HEK293 (cell line): ENCODE measurements around the gene ALAD.

ENCODE experiments used
- FEZF1 ChIP-seq: fragments of 450-650 bp; formaldehyde crosslinking; IDR thresholded peaks from 2 replicates; pipeline ENCODE4 v1.5.1; 2016; ENCODE audit warnings: missing biosample characterization, missing genetic modification characterization
- GLI2 ChIP-seq: fragments of 450-650 bp; formaldehyde crosslinking; IDR thresholded peaks from 2 replicates; pipeline ENCODE4; 2017; ENCODE audit warnings: missing biosample characterization, missing genetic modification characterization, low read depth, borderline replicate concordance
- KLF1 ChIP-seq: fragments of 450-650 bp; formaldehyde crosslinking; IDR thresholded peaks from 2 replicates; pipeline ENCODE4 v1.5.1; 2016; ENCODE audit warnings: missing biosample characterization, missing genetic modification characterization
- KLF8 ChIP-seq: fragments of 450-650 bp; formaldehyde crosslinking; IDR thresholded peaks from 2 replicates; pipeline ENCODE4 v1.5.1; 2016; ENCODE audit warnings: missing biosample characterization, missing genetic modification characterization
- MZF1 ChIP-seq: fragments of 450-650 bp; formaldehyde crosslinking; IDR thresholded peaks from 2 replicates; pipeline ENCODE4 v1.5.1; 2017; ENCODE audit warnings: missing biosample characterization, missing genetic modification characterization, borderline replicate concordance
- RBAK ChIP-seq: fragments of 450-650 bp; formaldehyde crosslinking; IDR thresholded peaks from 2 replicates; pipeline ENCODE4 v1.5.1; 2016; ENCODE audit warnings: missing biosample characterization, missing genetic modification characterization
- REST ChIP-seq: fragments of 450-650 bp; formaldehyde crosslinking; IDR thresholded peaks from 2 replicates; pipeline ENCODE4 v1.5.1; 2016; ENCODE audit warnings: missing biosample characterization, missing genetic modification characterization
- SETDB1 ChIP-seq: IDR thresholded peaks from one replicate; pipeline ENCODE4 v1.6.1; 2017; ENCODE audit warnings: mild to moderate bottlenecking, low read length, moderate library complexity, mixed read lengths; ENCODE audit not compliant: insufficient read length
- YY1 ChIP-seq: fragments of 450-650 bp; formaldehyde crosslinking; IDR thresholded peaks from 2 replicates; pipeline ENCODE4 v1.5.1; 2018; ENCODE audit warnings: missing biosample characterization, missing genetic modification characterization
- ZBTB7A ChIP-seq: fragments of 450-650 bp; formaldehyde crosslinking; IDR thresholded peaks from 2 replicates; pipeline ENCODE4 v1.5.1; 2016; ENCODE audit warnings: low read depth, missing biosample characterization, missing genetic modification characterization
- ZNF16 ChIP-seq: fragments of 450-650 bp; formaldehyde crosslinking; IDR thresholded peaks from 2 replicates; pipeline ENCODE4 v1.5.1; 2016; ENCODE audit warnings: low read depth, missing biosample characterization, missing genetic modification characterization
- ZNF2 ChIP-seq: fragments of 450-650 bp; formaldehyde crosslinking; IDR thresholded peaks from 2 replicates; pipeline ENCODE4 v1.5.1; 2016; ENCODE audit warnings: missing biosample characterization, missing genetic modification characterization
- ZNF37A ChIP-seq: fragments of 450-650 bp; IDR thresholded peaks from 2 replicates; pipeline ENCODE4 v1.5.1; 2018; ENCODE audit warnings: missing biosample characterization, missing genetic modification characterization
- ZNF423 ChIP-seq: fragments of 450-650 bp; formaldehyde crosslinking; IDR thresholded peaks from 2 replicates; pipeline ENCODE4 v1.5.1; 2016; ENCODE audit warnings: missing biosample characterization, missing genetic modification characterization
- ZNF473 ChIP-seq: fragments of 450-650 bp; formaldehyde crosslinking; IDR thresholded peaks from 2 replicates; pipeline ENCODE4 v1.5.1; 2017; ENCODE audit warnings: missing biosample characterization, missing genetic modification characterization
- ZNF521 ChIP-seq: fragments of 450-650 bp; formaldehyde crosslinking; IDR thresholded peaks from 2 replicates; pipeline ENCODE4 v1.5.1; 2017; ENCODE audit warnings: missing biosample characterization, mild to moderate bottlenecking, missing genetic modification characterization
- ZNF530 ChIP-seq: fragments of 450-650 bp; formaldehyde crosslinking; IDR thresholded peaks from 2 replicates; pipeline ENCODE4 v1.5.1; 2016; ENCODE audit warnings: low read depth, missing biosample characterization, missing genetic modification characterization
- ZNF621 ChIP-seq: fragments of 450-650 bp; formaldehyde crosslinking; IDR thresholded peaks from 2 replicates; pipeline ENCODE4 v1.5.1; 2017; ENCODE audit warnings: missing biosample characterization, missing genetic modification characterization
- ZNF623 ChIP-seq: fragments of 450-650 bp; formaldehyde crosslinking; IDR thresholded peaks from 2 replicates; pipeline ENCODE4 v1.5.1; 2016; ENCODE audit warnings: missing biosample characterization, missing genetic modification characterization
- ZNF626 ChIP-seq: fragments of 450-650 bp; sonication (Bioruptor Pico); formaldehyde crosslinking; IDR thresholded peaks from 2 replicates; pipeline ENCODE4 v1.5.1; 2018; ENCODE audit warnings: missing biosample characterization, missing genetic modification characterization, inconsistent platforms
- ZNF654 ChIP-seq: fragments of 450-650 bp; formaldehyde crosslinking; IDR thresholded peaks from 2 replicates; pipeline ENCODE4 v1.5.1; 2016; ENCODE audit warnings: low read depth, missing biosample characterization, missing genetic modification characterization
- ZNF658 ChIP-seq: fragments of 450-650 bp; formaldehyde crosslinking; IDR thresholded peaks from 2 replicates; pipeline ENCODE4; 2016; ENCODE audit warnings: missing biosample characterization, missing genetic modification characterization
- ZNF670 ChIP-seq: fragments of 450-650 bp; formaldehyde crosslinking; IDR thresholded peaks from 2 replicates; pipeline ENCODE4 v1.5.1; 2016; ENCODE audit warnings: missing biosample characterization, missing genetic modification characterization, low read depth
- ZNF76 ChIP-seq: fragments of 450-650 bp; formaldehyde crosslinking; IDR thresholded peaks from 2 replicates; pipeline ENCODE4; 2016; ENCODE audit warnings: low read depth, missing biosample characterization, missing genetic modification characterization, borderline replicate concordance
- ZNF777 ChIP-seq: fragments of 450-650 bp; formaldehyde crosslinking; IDR thresholded peaks from 2 replicates; pipeline ENCODE4 v1.5.1; 2017; ENCODE audit warnings: missing biosample characterization, missing genetic modification characterization, borderline replicate concordance
- ZNF837 ChIP-seq: fragments of 450-650 bp; formaldehyde crosslinking; IDR thresholded peaks from 2 replicates; pipeline ENCODE4 v1.5.1; 2016; ENCODE audit warnings: missing biosample characterization, missing genetic modification characterization
- ZSCAN5A ChIP-seq: fragments of 450-650 bp; formaldehyde crosslinking; IDR thresholded peaks from 2 replicates; pipeline ENCODE4 v1.5.1; 2016; ENCODE audit warnings: missing biosample characterization, missing genetic modification characterization
- TF ChIP-seq, protein P1 (sequence below): fragments of 450-650 bp; formaldehyde crosslinking; IDR thresholded peaks from 2 replicates; pipeline ENCODE4 v1.5.1; 2016; ENCODE audit warnings: missing biosample characterization, missing genetic modification characterization
- TF ChIP-seq, protein P2 (sequence below): fragments of 450-650 bp; formaldehyde crosslinking; IDR thresholded peaks from 2 replicates; pipeline ENCODE4 v1.5.1; 2016; ENCODE audit warnings: missing biosample characterization, missing genetic modification characterization
- TF ChIP-seq, protein P3 (sequence below): fragments of 450-650 bp; formaldehyde crosslinking; IDR thresholded peaks from 2 replicates; pipeline ENCODE4 v1.5.1; 2016; ENCODE audit warnings: missing biosample characterization, missing genetic modification characterization

Gene ALAD

GRCh38 chr9:113376634-113377567, 24.2 kb downstream of the ALAD start, which contains the start of gene HDHD3 (continued):
- TF ChIP-seq ZNF626 (tag by site-specific recombination) (no peak), YY1 (tag by site-specific recombination) (no peak), ZNF473 (no peak), ZNF670 (tag by site-specific recombination) (no peak), ZBTB7A (no peak), RBAK (no peak), SETDB1 (no peak), MZF1 (tag by site-specific recombination) (peak; percentile 14; the same call in 1 of the 2 replicates), ZNF623 (no peak), ZNF777 (tag by site-specific recombination) (0 out of 2 replicates have a peak, but pooled peaks have one; percentile 57), GLI2 (tag by site-specific recombination) (no peak), KLF1 (tag by site-specific recombination) (peak; percentile 93), ZNF654 (no peak), ZNF423 (no peak), ZNF521 (tag by site-specific recombination) (no peak), ZNF76 (tag by site-specific recombination) (peak; percentile 57; the same call in 1 of the 2 replicates), ZNF16 (tag by site-specific recombination) (no peak), ZNF837 (tag by site-specific recombination) (no peak), ZNF658 (no peak), ZNF530 (tag by site-specific recombination) (no peak), KLF8 (tag by site-specific recombination) (peak; percentile 91), ZNF621 (tag by site-specific recombination) (no peak), ZNF2 (tag by site-specific recombination) (0 out of 2 replicates have a peak, but pooled peaks have one; percentile 18), ZNF37A (tag by site-specific recombination) (no peak), REST (no peak), FEZF1 (tag by site-specific recombination) (no peak), ZSCAN5A (tag by site-specific recombination) (peak; percentile 36; the same call in 1 of the 2 replicates)
- TF ChIP-seq, protein P1, sequence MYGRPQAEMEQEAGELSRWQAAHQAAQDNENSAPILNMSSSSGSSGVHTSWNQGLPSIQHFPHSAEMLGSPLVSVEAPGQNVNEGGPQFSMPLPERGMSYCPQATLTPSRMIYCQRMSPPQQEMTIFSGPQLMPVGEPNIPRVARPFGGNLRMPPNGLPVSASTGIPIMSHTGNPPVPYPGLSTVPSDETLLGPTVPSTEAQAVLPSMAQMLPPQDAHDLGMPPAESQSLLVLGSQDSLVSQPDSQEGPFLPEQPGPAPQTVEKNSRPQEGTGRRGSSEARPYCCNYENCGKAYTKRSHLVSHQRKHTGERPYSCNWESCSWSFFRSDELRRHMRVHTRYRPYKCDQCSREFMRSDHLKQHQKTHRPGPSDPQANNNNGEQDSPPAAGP (tag by site-specific recombination), result no peak; the same call in 1 of the 2 replicates
- TF ChIP-seq, protein P2, sequence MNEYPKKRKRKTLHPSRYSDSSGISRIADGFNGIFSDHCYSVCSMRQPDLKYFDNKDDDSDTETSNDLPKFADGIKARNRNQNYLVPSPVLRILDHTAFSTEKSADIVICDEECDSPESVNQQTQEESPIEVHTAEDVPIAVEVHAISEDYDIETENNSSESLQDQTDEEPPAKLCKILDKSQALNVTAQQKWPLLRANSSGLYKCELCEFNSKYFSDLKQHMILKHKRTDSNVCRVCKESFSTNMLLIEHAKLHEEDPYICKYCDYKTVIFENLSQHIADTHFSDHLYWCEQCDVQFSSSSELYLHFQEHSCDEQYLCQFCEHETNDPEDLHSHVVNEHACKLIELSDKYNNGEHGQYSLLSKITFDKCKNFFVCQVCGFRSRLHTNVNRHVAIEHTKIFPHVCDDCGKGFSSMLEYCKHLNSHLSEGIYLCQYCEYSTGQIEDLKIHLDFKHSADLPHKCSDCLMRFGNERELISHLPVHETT (tag by site-specific recombination), result no peak
- TF ChIP-seq, protein P3, sequence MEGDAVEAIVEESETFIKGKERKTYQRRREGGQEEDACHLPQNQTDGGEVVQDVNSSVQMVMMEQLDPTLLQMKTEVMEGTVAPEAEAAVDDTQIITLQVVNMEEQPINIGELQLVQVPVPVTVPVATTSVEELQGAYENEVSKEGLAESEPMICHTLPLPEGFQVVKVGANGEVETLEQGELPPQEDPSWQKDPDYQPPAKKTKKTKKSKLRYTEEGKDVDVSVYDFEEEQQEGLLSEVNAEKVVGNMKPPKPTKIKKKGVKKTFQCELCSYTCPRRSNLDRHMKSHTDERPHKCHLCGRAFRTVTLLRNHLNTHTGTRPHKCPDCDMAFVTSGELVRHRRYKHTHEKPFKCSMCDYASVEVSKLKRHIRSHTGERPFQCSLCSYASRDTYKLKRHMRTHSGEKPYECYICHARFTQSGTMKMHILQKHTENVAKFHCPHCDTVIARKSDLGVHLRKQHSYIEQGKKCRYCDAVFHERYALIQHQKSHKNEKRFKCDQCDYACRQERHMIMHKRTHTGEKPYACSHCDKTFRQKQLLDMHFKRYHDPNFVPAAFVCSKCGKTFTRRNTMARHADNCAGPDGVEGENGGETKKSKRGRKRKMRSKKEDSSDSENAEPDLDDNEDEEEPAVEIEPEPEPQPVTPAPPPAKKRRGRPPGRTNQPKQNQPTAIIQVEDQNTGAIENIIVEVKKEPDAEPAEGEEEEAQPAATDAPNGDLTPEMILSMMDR (tag by site-specific recombination), result no peak
